RWPE2 (cell line): ENCODE measurements around the gene ARL6IP4.

Source experiments
- ATAC-seq: fragments of 200-7000 bp; cut with Tn5 transposase; 3 replicates; pipeline ENCODE4 v1.9.1; 2021; ENCODE audit warnings: low read depth
- DNase-seq: peaks from one replicate; pipeline ENCODE4 v3.0.0-alpha.2; 2020; ENCODE audit warnings: low spot score
- H3K27ac ChIP-seq: fragments of 450-650 bp; 2 replicates; pipeline ENCODE4 v1.5.1; 2017; ENCODE audit warnings: mild to moderate bottlenecking; ENCODE audit not compliant: poor library complexity, severe bottlenecking
- H3K27me3 ChIP-seq: fragments of 250-450 bp; sonication (Bioruptor Pico); 2 replicates; pipeline ENCODE4 v1.5.1; 2021; ENCODE audit warnings: mild to moderate bottlenecking, moderate library complexity; ENCODE audit not compliant: insufficient read depth, poor library complexity, severe bottlenecking
- H3K36me3 ChIP-seq: fragments of 250-450 bp; sonication (Bioruptor Pico); 2 replicates; pipeline ENCODE4 v1.5.1; 2020; ENCODE audit warnings: low read depth, mild to moderate bottlenecking, moderate library complexity
- H3K4me1 ChIP-seq: fragments of 250-450 bp; sonication (Bioruptor Pico); 2 replicates; pipeline ENCODE4 v1.5.1; 2021; ENCODE audit warnings: mild to moderate bottlenecking, moderate library complexity; ENCODE audit not compliant: insufficient read depth, poor library complexity, severe bottlenecking
- H3K4me3 ChIP-seq: fragments of 250-450 bp; sonication (Bioruptor Pico); 2 replicates; pipeline ENCODE4 v1.5.1; 2021; ENCODE audit warnings: mild to moderate bottlenecking, moderate library complexity; ENCODE audit not compliant: severe bottlenecking
- H3K9me3 ChIP-seq: fragments of 250-450 bp; sonication (Bioruptor Pico); 2 replicates; pipeline ENCODE4 v1.5.1; 2021; ENCODE audit warnings: mild to moderate bottlenecking, moderate library complexity; ENCODE audit not compliant: severe bottlenecking
- CTCF ChIP-seq: fragments of 450-650 bp; IDR thresholded peaks from one replicate; pipeline ENCODE4 v1.5.1; 2017; ENCODE audit warnings: mild to moderate bottlenecking, moderate library complexity; ENCODE audit not compliant: poor library complexity, severe bottlenecking

The ARL6IP4 gene

GRCh38 chr12:122974274-122974891 lies 6.1 kb upstream of the ARL6IP4 start:
- peak; percentile 96 for DNase-seq
- H3K36me3 ChIP-seq = peaks cover 8% of the 10 kb centered on the region; the same call in 1 of the 2 replicates
- H3K9me3 ChIP-seq = no peaks in the 10 kb centered on the region
- H3K27me3 ChIP-seq = no peaks in the 10 kb centered on the region
- H3K4me3 ChIP-seq = peak overlapping the region; percentile 75
- H3K27ac ChIP-seq = peak overlapping the region; percentile 77
- peak; percentile 81 for ATAC-seq
- no peaks in the 10 kb centered on the region for H3K4me1 ChIP-seq
- no peak for TF ChIP-seq CTCF

- TF ChIP-seq CTCF = no peak
- H3K4me3 ChIP-seq = peak within 1 kb of the TSS; percentile 75
- H3K4me1 ChIP-seq = no peaks in the 10 kb centered on the region
- peaks cover 8% of the 10 kb centered on the region; the same call in 1 of the 2 replicates for H3K36me3 ChIP-seq
- H3K27ac ChIP-seq = peak within 1 kb of the TSS; percentile 77
- no peaks in the 10 kb centered on the region for H3K27me3 ChIP-seq
- no peaks in the 10 kb centered on the region for H3K9me3 ChIP-seq
- ATAC-seq (peak; percentile 76), DNase-seq (peak; percentile 89)
These were observed 5.3 kb upstream of the ARL6IP4 start, which contains the start of gene OGFOD2 for GRCh38 chr12:122974892-122975789. Gene OGFOD2 (plus strand): TSS chr12:122975244. CDS start chr12:122975252, 8 bp downstream.

- no peaks in the 10 kb centered on the region for H3K9me3 ChIP-seq
- DNase-seq = no peak
These were observed 4.5 kb upstream of the ARL6IP4 start for GRCh38 chr12:122975790-122976647.

GRCh38 chr12:122976648-122976975 lies 3.9 kb upstream of the ARL6IP4 start:
- Histone ChIP-seq H3K4me3 (no peak overlapping the region), H3K27me3 (no peaks in the 10 kb centered on the region), H3K27ac (peak overlapping the region; percentile 77), H3K4me1 (peaks cover 1% of the 10 kb centered on the region), H3K36me3 (peaks cover 10% of the 10 kb centered on the region), H3K9me3 (no peaks in the 10 kb centered on the region)
- DNase-seq = peak; percentile 61
- no peak for TF ChIP-seq CTCF
- ATAC-seq = no peak

More at GRCh38 chr12:122975790-122976647, 4.5 kb upstream of the ARL6IP4 start:
- Histone ChIP-seq H3K4me3 (peak overlapping the region; percentile 75), H3K4me1 (no peaks in the 10 kb centered on the region), H3K36me3 (peaks cover 8% of the 10 kb centered on the region; the same call in 1 of the 2 replicates), H3K27me3 (no peaks in the 10 kb centered on the region), H3K27ac (peak overlapping the region; percentile 77)
- TF ChIP-seq CTCF = no peak
- ATAC-seq = no peak
